HL-60/S4 (cell line): ENCODE measurements around the gene TGFBR2.
"Not testable (repeated sequence)": the region's sequence is repeated elsewhere in the genome, so short reads cannot be mapped to it uniquely, and the experiment has no call there.

Experiments
- in situ Hi-C: fragments of 300-500 bp; cut with MboI; formaldehyde crosslinking; loops from 2 replicates; pipeline ENCODE4 v1.14.3; 2022; ENCODE audit warnings: low sequenced_read_pairs

TGFBR2 gene

DNA sequence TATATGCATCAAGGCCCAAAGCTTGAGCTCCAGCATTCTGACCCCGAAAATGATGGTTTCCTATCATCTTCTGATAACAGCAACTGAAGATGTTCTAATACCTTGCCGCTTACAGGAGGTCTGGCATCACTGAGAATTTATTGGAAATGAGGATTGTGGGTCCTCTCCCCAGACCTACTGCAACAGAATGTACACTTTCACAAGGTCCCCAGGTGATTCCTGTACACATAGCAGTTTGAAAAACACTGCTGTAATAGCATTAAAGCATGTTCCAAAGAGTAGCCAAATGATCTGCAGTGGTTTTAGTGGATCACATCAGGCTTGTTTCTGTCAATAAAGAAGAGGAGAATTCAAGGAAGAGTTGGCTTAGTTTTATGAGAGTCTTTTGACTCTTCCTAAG lies 11.3 kb downstream of the TGFBR2 start:
- in situ Hi-C loops: no loop called here

DNA sequence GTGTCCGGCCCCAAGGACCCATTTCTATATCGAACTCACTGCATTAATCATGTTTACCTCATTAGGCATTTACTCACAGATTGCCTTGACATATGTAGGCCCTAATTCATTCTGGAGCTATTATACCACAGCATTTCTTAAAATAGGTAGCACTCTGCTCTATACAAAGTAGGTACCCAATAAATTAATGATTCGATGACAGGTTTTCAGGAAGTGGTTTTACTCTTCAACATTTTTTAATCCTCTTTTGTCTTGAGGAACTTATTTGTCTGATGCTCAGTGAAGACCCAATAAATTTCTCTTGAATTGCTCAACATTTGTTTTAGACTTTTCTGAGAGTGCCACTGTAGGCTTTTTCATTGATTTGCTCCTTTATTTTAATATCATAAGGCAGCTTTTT lies 12.1 kb downstream of the TGFBR2 start:
- in situ Hi-C loops: no loop called here

DNA sequence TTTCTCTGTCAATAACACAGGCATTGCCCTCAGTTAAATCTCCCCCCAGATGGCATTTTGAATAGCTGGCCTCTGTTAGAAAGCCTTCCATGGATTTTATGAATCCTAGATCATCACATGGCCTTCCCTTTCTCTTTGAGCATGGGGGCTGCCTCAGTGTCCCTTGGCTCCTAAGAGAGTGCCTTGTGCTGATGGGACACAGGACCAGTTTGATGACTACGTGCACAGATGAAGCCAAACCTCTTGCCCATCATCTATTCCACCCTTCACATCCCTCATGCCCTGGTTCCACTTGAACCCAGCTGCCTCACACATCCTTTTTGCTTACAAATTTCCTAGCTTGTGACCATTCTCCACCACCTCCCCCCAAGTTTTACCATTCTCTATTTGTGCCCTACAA lies 12.9 kb downstream of the TGFBR2 start:
- in situ Hi-C loops: no loop called here

DNA sequence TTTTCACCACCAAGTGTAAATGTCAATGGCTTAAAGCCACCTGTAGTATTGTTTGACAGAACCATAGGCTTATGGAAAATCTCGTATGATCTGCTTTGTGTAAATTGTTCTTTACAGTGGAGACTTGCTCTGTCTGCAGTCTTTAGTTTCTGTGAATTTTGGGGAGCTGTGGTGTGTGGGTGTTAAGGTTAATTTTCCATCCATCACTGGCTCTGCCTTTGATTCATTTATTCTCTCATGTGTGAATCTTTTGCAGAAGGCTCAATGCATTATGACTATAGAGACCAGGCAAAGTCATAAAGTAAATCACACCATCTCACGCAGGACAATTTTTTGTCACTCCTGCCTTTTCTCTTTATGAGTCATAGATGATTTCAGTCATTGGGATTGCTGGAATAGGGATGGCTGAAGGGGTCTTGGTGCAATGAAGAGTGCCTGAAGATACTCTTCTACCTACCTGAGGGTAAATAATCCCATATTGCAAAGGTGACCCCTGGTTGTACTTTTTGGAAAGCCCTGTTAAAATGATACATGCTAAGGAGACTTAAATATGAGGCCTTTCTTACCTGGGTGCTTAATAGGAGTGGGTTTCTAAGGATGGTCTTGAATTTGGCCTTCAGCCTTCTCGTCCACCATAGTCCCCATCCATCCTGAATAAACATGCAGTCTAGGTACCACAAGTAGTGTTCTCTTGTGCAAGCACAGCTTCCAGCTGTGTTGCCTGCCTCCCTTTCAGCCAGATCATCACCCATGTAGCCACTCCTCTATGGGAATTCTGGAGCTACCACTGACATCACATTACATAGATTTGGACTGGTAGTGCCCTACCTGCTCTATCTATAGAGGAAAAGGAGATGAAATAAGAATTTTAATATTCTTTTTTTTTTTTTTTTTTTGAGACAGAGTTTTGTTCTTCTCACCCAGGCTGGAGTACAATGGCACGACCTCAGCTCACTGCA lies 14.3 kb downstream of the TGFBR2 start:
- in situ Hi-C loops: no loop called here

GRCh38 chr3:30621576-30621975 lies 15.2 kb downstream of the TGFBR2 start:
- in situ Hi-C loops: no loop called here

GRCh38 chr3:30622047-30622545 lies 15.7 kb downstream of the TGFBR2 start:
- in situ Hi-C loops: no loop called here

GRCh38 chr3:30622790-30623189 lies 16.4 kb downstream of the TGFBR2 start:
- in situ Hi-C loops: no loop called here

- in situ Hi-C loops: no loop called here
Measured at GRCh38 chr3:30623351-30623750, 16.9 kb downstream of the TGFBR2 start.

DNA sequence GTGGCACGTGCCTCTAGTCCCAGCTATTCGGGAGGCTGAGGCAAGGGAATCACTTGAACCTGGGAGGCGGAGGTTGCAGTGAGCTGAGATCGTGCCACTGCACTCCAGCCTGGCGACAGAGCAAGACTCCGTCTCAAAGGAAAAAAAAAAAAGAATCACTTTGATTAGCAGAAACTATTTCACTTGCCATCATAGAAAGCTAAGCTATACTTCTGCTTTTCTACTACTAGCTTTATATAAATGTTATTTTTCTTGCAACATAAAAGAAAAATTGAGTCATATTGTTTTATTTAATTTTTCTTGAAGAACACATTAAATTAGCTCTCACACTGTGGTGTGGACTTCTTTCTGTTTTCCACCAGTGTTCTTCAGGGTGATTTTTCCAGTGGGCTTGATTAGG lies 18.1 kb downstream of the TGFBR2 start:
- in situ Hi-C loops: not testable (repeated sequence)

- in situ Hi-C loops: no loop called here
Measured at GRCh38 chr3:30625541-30626438, 19.4 kb downstream of the TGFBR2 start.

- in situ Hi-C loops: no loop called here
Measured at GRCh38 chr3:30626443-30627180, 20.2 kb downstream of the TGFBR2 start.

GRCh38 chr3:30628205-30628900 lies 22.0 kb downstream of the TGFBR2 start:
- in situ Hi-C loops: no loop called here

GRCh38 chr3:30628901-30629590 lies 22.6 kb downstream of the TGFBR2 start:
- in situ Hi-C loops: no loop called here

GRCh38 chr3:30629746-30630145 lies 23.3 kb downstream of the TGFBR2 start:
- in situ Hi-C loops: no loop called here

DNA sequence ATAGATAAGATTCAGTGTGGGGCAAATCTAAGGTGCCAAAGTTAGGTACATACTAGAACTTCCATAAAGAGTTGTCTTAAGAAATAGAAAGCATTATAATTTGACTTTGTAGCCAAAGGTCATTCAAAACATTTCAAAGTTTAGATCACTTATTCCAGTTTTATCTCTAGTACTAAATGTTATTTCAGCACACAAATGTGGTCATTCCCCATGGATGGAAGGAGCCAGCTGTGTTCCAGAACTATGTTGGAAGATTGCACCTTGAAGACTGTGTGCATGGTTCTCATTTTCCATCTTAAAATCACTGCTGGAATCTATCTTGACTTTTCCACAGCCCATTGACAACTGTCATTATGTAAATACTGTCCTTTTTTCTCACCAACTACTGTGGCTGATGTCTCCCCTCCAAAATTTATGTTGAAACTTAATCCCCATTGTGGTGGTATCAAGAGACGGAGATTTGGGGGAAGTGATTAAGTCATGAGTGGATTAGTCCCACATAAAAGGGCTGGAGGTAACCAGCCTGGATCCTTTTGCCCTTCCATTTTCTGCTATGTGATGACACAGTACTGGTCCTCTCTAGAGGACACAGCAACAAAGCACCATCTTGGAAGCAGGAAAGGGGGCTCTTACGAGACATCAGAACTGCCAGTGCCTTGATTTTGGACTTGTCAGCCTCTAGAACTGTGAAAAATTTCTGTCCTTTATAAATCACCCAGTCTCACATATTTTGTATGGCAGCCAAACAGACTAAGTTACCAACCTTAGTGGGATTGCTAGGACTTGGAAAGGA lies 24.0 kb downstream of the TGFBR2 start:
- in situ Hi-C loops: no loop called here

DNA sequence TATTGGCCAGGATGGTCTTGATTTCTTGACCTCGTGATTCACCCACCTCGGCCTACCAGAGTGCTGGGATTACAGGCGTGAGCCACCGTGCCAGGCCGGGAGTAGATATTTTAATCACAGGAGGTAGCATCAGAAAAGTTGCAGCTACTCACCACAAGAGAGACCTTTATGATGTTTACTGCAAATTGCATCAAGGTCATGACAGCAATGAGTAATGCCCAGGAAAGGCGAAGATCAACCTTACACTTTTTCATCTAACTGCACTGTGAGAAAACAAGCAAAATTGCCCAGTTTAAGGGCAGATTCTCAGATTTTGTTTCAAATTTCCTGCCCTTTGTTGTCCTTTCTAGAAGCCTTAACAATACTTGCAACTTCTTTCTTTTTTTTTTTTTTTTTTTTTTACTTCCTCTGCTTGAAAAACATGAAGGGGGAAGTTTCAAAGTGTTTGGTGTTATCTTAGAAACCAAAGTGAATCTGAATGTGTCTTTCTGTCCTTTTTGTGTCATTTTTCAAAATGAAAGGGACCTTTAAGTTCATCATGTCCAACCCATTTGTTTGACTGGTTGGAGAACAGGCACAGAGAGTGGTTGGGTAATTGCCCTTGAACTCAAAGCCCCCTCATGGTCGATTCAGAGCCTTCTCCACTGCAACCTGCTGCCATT lies 25.0 kb downstream of the TGFBR2 start:
- in situ Hi-C loops: no loop called here

GRCh38 chr3:30632065-30632464 lies 25.7 kb downstream of the TGFBR2 start:
- in situ Hi-C loops: no loop called here

- in situ Hi-C loops: no loop called here
Measured at GRCh38 chr3:30632521-30632920, 26.1 kb downstream of the TGFBR2 start.
